ENCODE data around the gene SCN1B. TPM values are rescaled to one million over a fixed set of nuclear protein-coding genes. Genes with fewer than 3 reads are reported as not detected.
"Not testable (repeated sequence)": the region's sequence is repeated elsewhere in the genome, so short reads cannot be mapped to it uniquely, and the experiment has no call there.

The SCN1B gene
- total RNA-seq, 1 experiment from 2014 or later: 12.8 TPM

- no peak for DNase-seq (ENCODE audit: low read depth)
These were observed 14.3 kb upstream of the SCN1B start for GRCh38 chr19:35015954-35016351.

GRCh38 chr19:35017507-35017906, 12.8 kb upstream of the SCN1B start:
- no peak for DNase-seq (ENCODE audit: low read depth)

- DNase-seq (ENCODE audit: low read depth): no peak
These were observed 11.9 kb upstream of the SCN1B start for GRCh38 chr19:35018379-35018778.

GRCh38 chr19:35019144-35019543, 11.1 kb upstream of the SCN1B start:
- no peak for DNase-seq (ENCODE audit: low read depth)

GRCh38 chr19:35021016-35021415, 9.3 kb upstream of the SCN1B start:
- no peak for DNase-seq (ENCODE audit: low read depth)

GRCh38 chr19:35021596-35021995, 8.7 kb upstream of the SCN1B start:
- DNase-seq (ENCODE audit: low read depth): no peak

- no peak for DNase-seq (ENCODE audit: low read depth)
These were observed 7.8 kb upstream of the SCN1B start for GRCh38 chr19:35022460-35022859.

GRCh38 chr19:35023428-35023827, 6.8 kb upstream of the SCN1B start:
- DNase-seq (ENCODE audit: low read depth): no peak

GRCh38 chr19:35024095-35024494, 6.2 kb upstream of the SCN1B start:
- no peak for DNase-seq (ENCODE audit: low read depth)

- DNase-seq (ENCODE audit: low read depth): no peak
These were observed 4.3 kb upstream of the SCN1B start for GRCh38 chr19:35025969-35026368.

GRCh38 chr19:35026418-35026817, 3.9 kb upstream of the SCN1B start:
- no peak for DNase-seq (ENCODE audit: low read depth)

- DNase-seq (ENCODE audit: low read depth): no peak
These were observed 3.3 kb upstream of the SCN1B start for GRCh38 chr19:35027009-35027408.

- peak; percentile 78 for DNase-seq (ENCODE audit: low read depth)
These were observed 2.2 kb upstream of the SCN1B start for GRCh38 chr19:35027851-35028599.

GRCh38 chr19:35028600-35028885, 1.7 kb upstream of the SCN1B start:
- DNase-seq (ENCODE audit: low read depth): not testable (repeated sequence)

- not testable (repeated sequence) for DNase-seq (ENCODE audit: low read depth)
These were observed 964 bp upstream of the SCN1B start for GRCh38 chr19:35029275-35029736.

- no peak for DNase-seq (ENCODE audit: low read depth)
These were observed 473 bp upstream of the SCN1B start for GRCh38 chr19:35029737-35030256.

GRCh38 chr19:35031072-35031881, 1.0 kb downstream of the SCN1B start:
- peak; percentile 52 for DNase-seq (ENCODE audit: low read depth)

- DNase-seq (ENCODE audit: low read depth): no peak
These were observed 2.1 kb downstream of the SCN1B start for GRCh38 chr19:35032356-35032865.

GRCh38 chr19:35033067-35034004, 3.1 kb downstream of the SCN1B start:
- no peak for DNase-seq (ENCODE audit: low read depth)

GRCh38 chr19:35034005-35034502, 3.8 kb downstream of the SCN1B start:
- no peak for DNase-seq (ENCODE audit: low read depth)

GRCh38 chr19:35034588-35035382, 4.5 kb downstream of the SCN1B start:
- DNase-seq (ENCODE audit: low read depth): no peak
